Umbilical cord (tissue), 2 donors: Measurements from ENCODE around the gene HES5. TPM values are rescaled to one million over a fixed set of nuclear protein-coding genes. Genes with fewer than 3 reads are reported as not detected.

ENCODE experiments used
- DNase-seq: peaks from one replicate; pipeline ENCODE4 v3.0.0-alpha.2; 2015; ENCODE audit warnings: low spot score
- total RNA-seq: library from RNA; depleted of rRNA; stranded (reverse); fragments of >200 nt; gene quantifications from one replicate; pipeline ENCODE4 v1.2.3, GENCODE V29; 2014; ENCODE audit warnings: low replicate concordance; ENCODE audit not compliant: insufficient read depth

The HES5 gene
- total RNA-seq, 1 donor from 2014 or later, result not detected

GRCh38 chr1:2514863-2515762, 14.9 kb downstream of the HES5 start:
- DNase-seq, result no peak

- no peak for DNase-seq
Measured at GRCh38 chr1:2513939-2514652, 16.0 kb downstream of the HES5 start.

- DNase-seq, result no peak
Measured at GRCh38 chr1:2512862-2513421, 17.1 kb downstream of the HES5 start.

- no peak for DNase-seq
Measured at GRCh38 chr1:2510366-2511155, 19.5 kb downstream of the HES5 start.

DNA sequence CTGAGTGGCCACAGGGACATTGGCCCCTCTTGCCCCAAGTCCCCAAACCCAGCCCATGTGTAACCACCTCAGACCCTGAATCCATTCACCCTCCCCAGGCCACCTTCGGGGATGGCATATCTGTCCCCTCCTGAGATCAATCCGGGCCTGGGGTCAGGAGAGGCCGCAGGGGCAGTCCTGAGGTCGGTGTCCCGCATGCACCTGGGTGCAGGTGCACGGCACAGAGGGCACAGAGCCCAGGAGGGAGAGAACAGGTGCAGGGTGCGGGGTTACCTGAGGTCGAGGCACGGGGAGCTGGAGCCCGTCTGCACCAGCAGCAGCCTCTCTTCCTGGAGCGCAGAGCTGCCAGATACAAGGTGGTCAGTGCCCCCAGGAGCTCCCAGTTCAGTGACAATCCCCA, 20.5 kb downstream of the HES5 start:
- no peak for DNase-seq

DNA sequence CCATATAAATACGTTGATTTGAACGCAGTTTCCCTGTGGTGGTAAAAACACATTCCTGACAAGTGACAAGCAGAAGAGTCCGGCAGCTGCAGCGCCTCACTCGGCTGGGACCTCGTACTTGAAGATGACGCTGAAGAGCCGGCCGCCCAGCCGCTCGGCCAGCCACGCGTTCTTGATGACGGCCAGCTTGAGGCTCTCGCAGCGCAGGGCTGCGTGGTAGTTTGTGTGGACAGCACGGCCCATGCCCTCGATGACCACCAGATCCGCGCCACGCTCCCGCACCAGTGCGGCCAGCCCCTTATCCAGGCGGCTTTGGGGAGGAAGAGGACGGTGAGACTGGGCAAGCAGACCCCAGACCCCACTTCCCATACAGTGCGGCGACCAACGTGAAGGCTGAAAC, 21.3 kb downstream of the HES5 start:
- no peak for DNase-seq

GRCh38 chr1:2508180-2508579, 21.9 kb downstream of the HES5 start:
- DNase-seq, result no peak

- no peak for DNase-seq
Measured at GRCh38 chr1:2507744-2508155, 22.3 kb downstream of the HES5 start.

GRCh38 chr1:2506901-2507565, 23.0 kb downstream of the HES5 start:
- DNase-seq, result no peak

DNA sequence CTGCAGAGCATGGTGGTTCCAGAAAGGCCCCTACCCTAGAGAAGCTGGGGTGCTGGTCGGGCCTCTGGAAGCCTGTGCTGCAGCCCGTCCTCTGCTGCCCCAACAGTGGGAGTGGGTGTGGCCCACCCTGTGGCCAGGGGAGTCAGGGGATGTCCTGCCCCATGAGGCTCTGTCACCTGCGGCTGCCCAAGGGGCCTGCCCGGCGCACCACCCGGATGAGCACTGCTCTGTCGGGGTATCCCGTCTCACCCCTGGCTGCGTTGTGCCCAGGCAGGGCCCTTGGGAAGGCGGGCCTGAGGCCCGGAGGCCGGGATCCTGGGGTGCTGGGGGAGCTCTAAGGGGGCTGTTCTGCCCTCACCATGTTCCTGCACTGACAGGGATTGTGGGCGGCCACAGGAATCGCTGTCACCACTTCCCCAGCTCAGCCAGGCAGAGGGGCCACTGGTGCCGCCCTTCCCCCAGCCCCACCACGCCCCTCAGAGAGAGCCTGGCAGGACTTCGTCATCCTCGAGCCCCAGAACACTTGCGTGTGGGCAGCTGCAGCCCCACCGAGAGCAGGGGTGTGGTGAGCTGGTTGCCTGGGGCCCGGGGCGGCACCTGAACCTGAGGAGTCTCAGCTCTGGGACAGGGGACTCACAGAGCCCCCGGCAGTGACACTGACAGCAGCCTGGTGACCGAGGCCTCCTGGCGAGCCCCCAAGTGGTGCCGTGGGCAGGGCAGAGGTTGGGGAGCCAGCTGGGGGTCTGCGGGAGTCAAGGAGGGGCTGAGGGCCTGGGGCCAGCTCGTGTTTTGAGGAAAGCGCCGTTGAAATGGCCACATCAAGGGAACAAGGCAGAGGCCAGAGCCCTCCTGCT, 23.8 kb downstream of the HES5 start:
- no peak for DNase-seq

- DNase-seq, result no peak
Measured at GRCh38 chr1:2505461-2505994, 24.5 kb downstream of the HES5 start.

DNA sequence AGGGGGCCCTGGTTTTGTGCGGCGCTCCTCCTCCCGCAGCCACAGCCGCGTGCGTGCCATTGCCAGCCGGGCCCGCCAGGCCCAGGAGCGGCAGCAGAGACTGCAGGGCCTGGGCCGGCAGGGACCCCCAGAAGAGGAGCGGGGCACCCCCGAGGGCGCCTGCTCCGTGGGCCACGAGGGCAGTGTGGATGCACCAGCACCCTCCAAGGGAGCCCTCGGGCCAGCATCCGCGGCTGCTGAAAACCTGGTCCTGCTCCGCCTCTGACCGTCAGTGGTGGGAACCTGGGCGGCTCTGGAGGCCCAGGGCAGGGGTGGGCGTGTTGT, 25.2 kb downstream of the HES5 start:
- no peak for DNase-seq

DNA sequence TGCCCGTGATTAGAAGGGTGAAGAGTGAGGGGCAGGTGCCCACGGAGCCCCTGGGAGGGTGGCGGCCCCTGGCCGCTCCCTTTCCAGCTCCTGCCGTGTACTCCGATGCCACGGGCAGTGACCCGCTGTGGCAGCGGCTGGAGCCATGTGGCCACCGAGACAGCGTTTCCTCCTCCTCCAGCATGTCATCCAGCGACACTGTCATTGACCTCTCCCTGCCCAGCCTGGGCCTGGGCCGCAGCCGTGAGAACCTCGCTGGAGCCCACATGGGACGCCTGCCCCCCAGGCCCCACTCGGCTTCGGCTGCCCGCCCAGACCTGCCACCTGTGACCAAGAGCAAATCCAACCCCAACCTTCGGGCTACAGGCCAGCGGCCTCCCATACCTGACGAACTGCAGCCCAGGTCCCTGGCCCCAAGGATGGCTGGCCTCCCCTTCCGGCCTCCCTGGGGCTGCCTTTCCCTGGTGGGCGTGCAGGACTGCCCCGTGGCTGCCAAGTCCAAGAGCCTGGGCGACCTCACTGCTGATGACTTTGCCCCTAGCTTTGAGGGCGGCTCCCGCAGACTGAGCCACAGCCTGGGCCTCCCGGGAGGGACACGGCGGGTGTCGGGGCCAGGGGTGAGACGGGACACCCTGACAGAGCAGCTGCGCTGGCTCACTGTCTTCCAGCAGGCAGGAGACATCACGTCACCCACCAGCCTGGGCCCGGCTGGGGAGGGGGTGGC, 25.7 kb downstream of the HES5 start:
- DNase-seq, result no peak

GRCh38 chr1:2503554-2504224, 26.4 kb downstream of the HES5 start:
- no peak for DNase-seq

GRCh38 chr1:2502661-2503553, 27.2 kb downstream of the HES5 start:
- DNase-seq, result no peak

GRCh38 chr1:2502210-2502609, 27.9 kb downstream of the HES5 start:
- DNase-seq, result no peak

DNA sequence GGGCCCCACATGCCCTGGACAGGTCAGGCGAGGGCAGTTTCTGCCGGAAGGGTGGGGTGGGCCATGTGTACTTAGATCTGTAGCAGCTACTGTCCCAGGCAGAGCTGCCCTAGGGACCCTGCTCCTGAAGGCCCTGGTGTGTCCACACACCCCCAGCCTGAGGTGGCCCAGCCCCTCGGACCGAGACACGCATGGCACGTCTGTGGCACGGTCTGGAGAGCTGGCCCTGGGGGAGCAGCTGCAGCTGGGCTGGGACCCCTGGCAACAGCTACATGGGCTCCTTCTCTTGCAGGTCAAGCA, 28.3 kb downstream of the HES5 start:
- DNase-seq, result no peak
